Measurements from ENCODE around the gene COX6A2.

The COX6A2 gene

DNA sequence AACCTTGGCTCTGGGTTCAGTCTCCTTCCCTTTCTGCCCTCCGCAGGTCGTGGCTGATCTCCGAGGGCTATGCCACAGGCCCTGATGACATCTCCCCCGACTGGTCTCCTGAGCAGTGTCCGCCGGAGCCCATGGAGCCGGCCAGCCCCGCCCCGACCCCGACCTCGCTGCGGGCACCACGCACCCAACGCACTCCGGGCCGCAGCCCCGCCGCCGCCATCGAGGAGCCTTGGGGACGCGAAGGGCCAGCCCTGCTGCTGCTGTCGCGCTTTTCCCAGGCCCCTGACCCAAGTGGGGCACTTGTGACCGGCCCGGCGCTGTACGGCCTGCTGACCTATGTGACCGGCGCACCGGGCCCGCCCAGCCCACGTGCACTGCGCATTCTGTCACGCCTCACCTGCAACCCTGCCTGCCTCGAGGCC, 36.2 kb upstream of the COX6A2 start:
- H3K4me1 ChIP-seq: no peaks in the 10 kb centered on the region
- TF ChIP-seq, protein P1, sequence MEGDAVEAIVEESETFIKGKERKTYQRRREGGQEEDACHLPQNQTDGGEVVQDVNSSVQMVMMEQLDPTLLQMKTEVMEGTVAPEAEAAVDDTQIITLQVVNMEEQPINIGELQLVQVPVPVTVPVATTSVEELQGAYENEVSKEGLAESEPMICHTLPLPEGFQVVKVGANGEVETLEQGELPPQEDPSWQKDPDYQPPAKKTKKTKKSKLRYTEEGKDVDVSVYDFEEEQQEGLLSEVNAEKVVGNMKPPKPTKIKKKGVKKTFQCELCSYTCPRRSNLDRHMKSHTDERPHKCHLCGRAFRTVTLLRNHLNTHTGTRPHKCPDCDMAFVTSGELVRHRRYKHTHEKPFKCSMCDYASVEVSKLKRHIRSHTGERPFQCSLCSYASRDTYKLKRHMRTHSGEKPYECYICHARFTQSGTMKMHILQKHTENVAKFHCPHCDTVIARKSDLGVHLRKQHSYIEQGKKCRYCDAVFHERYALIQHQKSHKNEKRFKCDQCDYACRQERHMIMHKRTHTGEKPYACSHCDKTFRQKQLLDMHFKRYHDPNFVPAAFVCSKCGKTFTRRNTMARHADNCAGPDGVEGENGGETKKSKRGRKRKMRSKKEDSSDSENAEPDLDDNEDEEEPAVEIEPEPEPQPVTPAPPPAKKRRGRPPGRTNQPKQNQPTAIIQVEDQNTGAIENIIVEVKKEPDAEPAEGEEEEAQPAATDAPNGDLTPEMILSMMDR (IDR thresholded peaks at IDR 0.05; ENCODE audit: low read depth, low read length): no peak
- H3K36me3 ChIP-seq: no peaks in the 10 kb centered on the region
- no peaks in the 10 kb centered on the region for H3K9me3 ChIP-seq
- no peaks in the 10 kb centered on the region for H3K27me3 ChIP-seq
- no peak overlapping the region for H3K4me3 ChIP-seq (ENCODE audit: low read depth, low read length)
- no peak for DNase-seq

DNA sequence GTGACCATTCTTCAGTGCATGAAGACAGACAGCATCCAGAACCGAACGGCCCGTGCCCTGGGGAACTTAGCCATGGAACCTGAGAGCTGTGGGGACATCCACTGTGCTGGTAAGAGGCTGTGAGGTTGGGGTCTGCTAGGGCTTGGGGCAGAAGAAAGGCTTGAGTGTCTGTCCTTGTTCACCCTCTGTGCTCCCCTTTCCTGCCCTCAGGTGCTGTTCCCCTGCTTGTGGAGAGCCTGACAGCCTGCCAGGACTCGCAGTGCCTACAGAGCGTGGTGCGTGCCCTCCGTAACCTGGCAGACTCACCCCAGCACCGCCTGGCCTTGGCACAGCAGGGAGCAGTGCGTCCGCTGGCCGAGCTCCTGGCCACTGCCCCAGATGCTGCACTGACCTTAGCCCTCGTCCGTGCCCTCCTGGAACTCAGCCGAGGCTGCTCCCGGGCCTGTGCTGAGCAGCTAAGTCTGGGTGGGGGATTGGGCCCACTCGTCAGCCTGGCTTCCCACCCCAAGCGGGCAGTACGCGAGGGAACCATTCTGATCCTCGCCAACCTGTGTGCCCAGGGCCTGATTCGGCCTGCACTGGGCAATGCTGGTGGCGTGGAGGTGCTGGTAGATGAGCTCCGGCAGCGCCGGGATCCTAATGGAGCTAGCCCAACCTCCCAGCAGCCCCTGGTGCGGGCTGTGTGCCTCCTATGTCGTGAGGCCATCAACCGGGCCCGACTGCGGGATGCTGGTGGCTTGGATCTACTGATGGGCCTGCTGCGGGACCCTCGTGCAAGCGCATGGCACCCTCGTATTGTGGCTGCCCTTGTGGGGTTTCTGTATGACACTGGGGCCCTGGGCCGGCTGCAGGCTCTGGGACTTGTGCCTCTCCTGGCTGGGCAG, 34.0 kb upstream of the COX6A2 start:
- no peaks in the 10 kb centered on the region for H3K27me3 ChIP-seq
- H3K4me3 ChIP-seq (ENCODE audit: low read depth, low read length): no peak overlapping the region
- H3K36me3 ChIP-seq: no peaks in the 10 kb centered on the region
- no peaks in the 10 kb centered on the region for H3K4me1 ChIP-seq
- no peaks in the 10 kb centered on the region for H3K9me3 ChIP-seq
- TF ChIP-seq, protein P1 (IDR thresholded peaks at IDR 0.05; ENCODE audit: low read depth, low read length): no peak
- no peak for DNase-seq

DNA sequence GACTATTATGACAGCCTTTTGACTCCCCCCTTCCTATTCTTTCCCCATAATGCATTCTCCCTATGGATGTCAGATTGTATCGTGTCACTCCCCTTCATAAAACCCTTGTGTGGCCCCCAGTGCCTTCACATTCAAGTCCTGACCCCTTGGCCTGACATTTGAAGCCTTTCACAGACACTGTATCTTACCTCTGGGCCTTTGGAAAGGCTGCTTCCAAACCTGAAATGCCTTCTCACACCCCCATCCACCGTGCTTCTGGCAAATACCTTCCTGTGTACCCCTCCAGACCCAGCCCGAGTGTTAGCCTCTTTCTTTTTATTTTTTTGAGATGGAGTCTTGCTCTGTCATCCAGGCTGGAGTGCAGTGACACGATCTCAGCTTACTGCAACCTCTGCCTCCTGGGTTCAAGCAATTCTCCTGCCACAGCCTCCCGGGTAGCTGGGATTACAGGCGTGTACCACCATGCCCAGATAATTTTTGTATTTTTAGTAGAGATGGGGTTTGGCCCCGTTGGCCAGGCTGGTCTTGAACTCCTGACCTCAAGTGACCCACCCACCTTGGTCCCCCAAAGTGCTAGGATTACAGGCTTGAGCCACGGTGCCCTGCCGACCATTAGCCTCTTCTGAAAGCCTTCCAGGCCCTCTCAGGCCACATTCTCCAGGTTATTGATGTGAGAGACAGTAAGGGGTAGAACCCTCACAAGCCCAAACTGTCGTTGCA, 33.2 kb upstream of the COX6A2 start:
- TF ChIP-seq, protein P1 (IDR thresholded peaks at IDR 0.05; ENCODE audit: low read depth, low read length): no peak
- Histone ChIP-seq H3K27me3 (no peaks in the 10 kb centered on the region), H3K9me3 (no peaks in the 10 kb centered on the region), H3K4me3 (ENCODE audit: low read depth, low read length) (no peak overlapping the region), H3K4me1 (no peaks in the 10 kb centered on the region), H3K36me3 (no peaks in the 10 kb centered on the region)
- no peak for DNase-seq

DNA sequence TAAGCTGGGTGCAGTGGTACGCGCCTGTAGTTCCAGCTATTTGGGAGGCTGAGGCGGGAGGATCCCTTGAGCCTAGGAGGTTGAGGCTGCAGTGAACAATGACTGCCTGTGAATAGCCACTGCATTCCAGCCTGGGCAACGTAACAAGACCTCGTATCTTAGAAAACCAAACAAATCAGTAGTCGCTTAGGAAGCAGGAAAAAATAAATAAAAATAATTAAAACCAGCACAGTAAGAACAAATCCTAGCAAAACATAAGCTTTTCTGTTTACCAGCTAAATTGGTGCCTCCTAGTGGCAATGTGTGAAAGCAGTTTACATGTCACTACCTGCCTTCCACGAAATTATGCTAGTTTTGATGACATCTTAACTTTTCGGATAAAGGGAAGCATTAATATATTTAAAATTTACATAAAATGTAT, 32.4 kb upstream of the COX6A2 start:
- no peaks in the 10 kb centered on the region for H3K27me3 ChIP-seq
- no peaks in the 10 kb centered on the region for H3K36me3 ChIP-seq
- H3K9me3 ChIP-seq: no peaks in the 10 kb centered on the region
- peak overlapping the region; percentile 80 for H3K4me3 ChIP-seq (ENCODE audit: low read depth, low read length)
- TF ChIP-seq, protein P1 (IDR thresholded peaks at IDR 0.05; ENCODE audit: low read depth, low read length): peak; percentile 70
- peaks cover 4% of the 10 kb centered on the region for H3K4me1 ChIP-seq
- DNase-seq: no peak

DNA sequence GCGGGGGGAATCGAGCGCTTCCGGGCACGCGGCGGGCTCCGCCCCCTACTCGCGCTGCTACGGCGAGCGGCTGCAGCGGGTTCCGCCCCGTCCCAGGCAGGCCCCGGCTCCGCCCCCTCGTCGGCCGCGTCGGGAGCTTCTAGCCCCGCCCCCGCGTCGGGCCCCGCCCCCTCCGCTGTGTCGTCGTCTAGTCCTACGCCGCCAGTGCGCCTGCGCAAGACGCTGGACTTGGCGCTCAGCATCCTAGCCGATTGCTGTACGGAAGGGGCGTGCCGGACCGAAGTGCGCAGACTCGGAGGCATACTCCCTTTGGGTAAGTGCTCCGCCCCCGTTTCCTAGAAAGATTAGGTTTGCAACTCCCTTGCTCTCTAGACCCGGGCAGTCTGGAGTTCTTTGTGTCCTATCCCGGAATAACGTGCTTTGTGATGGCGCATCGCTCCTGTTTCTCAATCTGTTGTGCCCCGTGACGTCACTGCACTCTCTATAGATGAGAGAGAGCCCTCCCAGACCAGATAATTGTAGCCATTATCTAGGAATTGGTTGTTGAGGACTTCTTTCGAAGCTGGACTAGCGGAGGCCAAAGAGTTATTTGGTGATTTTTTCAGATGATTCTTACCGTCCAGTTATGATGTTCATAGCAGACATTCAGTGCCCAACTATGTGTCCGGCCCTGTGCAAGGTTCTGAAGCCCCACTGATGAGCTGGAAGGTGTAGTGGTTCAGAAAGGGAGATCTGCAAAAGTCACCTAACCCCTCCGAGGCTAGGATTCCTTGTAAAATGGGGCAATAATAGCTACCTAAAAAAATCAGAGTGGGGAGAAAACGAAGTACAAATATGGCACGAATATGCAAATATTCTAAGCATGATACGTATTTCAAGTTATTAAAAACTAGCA, 31.8 kb upstream of the COX6A2 start:
- Histone ChIP-seq H3K36me3 (no peaks in the 10 kb centered on the region), H3K9me3 (no peaks in the 10 kb centered on the region), H3K4me1 (peaks cover 8% of the 10 kb centered on the region), H3K4me3 (ENCODE audit: low read depth, low read length) (peak overlapping the region; percentile 97), H3K27me3 (no peaks in the 10 kb centered on the region)
- DNase-seq: peak; percentile 100
- TF ChIP-seq, protein P1 (IDR thresholded peaks at IDR 0.05; ENCODE audit: low read depth, low read length): no peak
